HuH-7.5 (cell line): ENCODE data around the gene PRRT1B.
"Not testable (repeated sequence)": the region's sequence is repeated elsewhere in the genome, so short reads cannot be mapped to it uniquely, and the experiment has no call there.

Source experiments
- DNase-seq: peaks from one replicate; pipeline ENCODE4 v3.0.0; 2011; ENCODE audit warnings: low spot score

PRRT1B gene

GRCh38 chr9:131545003-131545785 is at the start of gene PRRT1B:
TSS of gene PRRT1B (plus strand) at chr9:131545523. CDS start at chr9:131545616, 93 bp downstream.
- peak; percentile 96 for DNase-seq

- no peak for DNase-seq
Measured at GRCh38 chr9:131495785-131496184, 49.5 kb upstream of the PRRT1B start.

DNA sequence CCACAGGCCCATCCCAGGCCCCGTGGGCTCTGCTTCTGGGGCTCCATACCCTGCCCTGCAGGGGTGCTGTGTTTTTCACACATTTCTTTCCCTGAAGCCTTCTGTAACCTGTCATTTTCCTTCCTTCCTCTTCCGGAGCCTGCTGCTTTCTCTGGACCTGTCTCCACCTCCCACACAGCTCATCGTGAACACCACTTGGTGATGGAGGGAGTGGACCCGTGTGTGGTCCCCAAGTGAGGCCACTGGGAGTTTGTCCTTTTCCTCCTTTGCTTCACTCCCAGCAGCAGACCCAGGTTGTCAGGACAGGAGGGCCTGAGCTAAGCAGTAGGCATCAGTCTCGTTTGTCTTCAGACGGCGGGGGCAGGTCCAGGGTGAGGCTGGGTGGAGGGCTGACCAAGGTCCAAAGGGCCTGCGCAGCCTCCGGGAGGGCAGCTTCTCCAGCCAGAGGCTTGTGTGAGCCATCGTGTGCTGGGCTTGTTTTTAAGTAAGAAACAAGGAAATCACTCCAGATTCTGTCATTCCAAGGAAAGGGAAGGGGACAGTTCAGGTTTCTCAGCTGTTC is 48.4 kb upstream of the PRRT1B start:
- no peak for DNase-seq

DNA sequence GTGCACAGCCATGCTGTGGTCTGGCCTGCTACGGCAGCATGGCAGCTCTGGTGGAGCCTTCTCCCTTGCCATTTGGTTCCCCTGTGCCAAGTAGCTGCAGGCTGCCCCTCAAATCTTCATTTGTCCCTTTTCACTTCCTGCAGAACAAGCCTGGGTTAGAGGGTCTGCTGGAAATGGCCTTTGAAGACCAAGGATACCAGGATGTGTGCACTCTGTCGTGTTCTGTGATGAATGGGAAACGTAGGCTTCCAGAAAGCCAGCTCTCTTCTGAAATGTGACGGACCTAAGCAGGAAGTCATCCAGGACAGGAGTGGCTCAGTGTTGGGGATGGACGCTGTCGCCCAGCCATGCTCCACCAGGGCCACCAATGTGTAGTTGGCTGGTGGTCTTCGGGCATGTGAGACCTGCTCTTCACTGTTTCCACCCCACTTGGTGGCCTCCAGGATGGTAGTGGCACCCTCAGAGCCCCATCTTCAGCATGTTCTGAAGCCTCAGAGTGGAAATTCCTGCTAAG is 46.0 kb upstream of the PRRT1B start:
- DNase-seq = no peak

DNA sequence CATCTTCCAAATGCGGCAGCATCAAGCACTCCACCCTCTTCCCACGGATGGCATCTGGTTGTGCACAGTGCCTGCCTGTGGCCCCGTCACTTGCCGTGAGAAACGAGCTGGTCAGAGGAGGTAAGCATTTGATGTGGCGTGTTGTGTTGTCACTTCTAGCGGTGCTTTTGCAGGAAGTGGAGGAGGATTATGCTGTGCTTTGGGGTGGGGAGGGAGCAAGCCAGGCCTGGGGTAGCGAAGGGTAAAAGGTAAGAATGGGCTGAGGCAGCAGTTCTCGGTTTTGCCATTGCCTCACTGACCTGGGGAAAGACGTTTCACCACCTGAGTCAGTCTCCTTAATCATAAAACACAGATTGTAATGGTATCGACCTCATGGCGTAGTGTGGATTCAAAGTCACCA is 44.9 kb upstream of the PRRT1B start:
- no peak for DNase-seq

DNA sequence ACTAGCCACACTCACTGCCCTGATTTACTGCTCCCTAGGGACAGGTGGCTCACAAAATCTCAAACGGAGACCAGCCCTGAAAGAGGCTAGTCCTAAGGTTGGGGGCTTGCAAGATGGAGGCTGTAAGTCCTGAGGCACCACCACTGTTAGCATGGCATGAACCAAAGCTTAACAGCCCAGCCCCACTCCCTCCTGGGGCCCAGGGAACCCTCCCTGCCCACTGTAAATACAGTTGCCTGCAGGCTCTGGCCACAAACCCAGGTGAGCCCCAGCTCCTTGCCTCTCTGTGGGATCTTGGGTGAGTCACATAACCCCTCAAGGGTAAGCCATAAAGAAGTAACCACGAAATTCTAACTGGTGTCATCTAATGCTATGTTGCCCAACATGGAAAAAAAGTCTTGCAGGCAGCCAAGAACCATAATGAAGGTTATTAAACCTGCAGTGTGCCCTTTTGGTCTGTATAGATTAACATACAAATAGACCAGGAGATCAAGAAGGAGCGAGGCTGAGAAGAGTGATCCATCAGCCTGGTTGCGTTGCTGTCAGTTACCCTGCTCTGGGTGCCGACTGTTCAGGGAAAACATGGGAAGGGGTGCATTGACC is 44.3 kb upstream of the PRRT1B start:
- no peak for DNase-seq

DNA sequence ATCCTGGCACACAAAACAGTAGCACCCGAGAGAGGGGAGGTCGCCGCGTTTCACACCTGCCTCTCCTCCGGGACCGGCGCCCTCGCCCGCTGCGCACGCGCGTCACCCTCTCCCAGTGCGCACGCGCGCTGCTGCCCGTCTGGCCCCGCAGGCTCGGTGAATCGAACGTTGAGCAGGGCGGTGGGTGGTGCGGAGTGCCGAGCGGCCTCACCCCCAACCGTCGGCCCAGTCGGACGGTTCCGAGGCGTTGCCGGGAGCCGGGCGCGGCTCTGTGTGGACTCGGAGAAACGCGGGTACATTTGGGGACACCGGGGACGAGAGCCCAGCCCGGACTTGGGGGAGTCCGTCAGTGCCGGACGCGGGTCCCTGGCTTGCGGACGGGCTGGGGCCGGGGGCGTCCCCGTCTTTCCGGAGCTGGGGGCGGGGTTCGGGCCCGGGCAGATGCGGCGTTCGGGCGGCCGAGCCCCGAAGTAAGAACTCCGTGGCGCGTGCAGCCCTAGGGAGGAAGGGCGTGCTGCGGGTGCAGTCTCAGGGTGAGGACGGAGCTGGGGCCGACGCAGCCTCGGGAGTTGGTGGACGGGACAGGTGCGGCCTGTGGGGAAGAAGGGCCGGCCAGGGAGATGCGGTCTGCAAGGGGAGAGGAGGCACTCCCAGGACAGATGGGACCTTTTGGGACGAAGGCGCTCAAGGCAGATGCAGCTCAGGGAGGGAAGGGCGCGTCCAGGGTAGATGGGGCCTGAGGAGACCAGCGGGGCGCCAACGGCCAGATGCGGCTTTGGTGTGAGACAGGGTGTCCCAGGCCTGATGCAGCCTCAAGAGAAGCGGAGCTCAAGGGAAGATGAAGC is 42.3 kb upstream of the PRRT1B start, which contains the start of gene POMT1:
TSS of gene POMT1 (plus strand) at position 138 of the 845 bp plus-strand sequence. CDS start 1,301 bp downstream, outside the sequence.
- DNase-seq = peak; percentile 98

DNA sequence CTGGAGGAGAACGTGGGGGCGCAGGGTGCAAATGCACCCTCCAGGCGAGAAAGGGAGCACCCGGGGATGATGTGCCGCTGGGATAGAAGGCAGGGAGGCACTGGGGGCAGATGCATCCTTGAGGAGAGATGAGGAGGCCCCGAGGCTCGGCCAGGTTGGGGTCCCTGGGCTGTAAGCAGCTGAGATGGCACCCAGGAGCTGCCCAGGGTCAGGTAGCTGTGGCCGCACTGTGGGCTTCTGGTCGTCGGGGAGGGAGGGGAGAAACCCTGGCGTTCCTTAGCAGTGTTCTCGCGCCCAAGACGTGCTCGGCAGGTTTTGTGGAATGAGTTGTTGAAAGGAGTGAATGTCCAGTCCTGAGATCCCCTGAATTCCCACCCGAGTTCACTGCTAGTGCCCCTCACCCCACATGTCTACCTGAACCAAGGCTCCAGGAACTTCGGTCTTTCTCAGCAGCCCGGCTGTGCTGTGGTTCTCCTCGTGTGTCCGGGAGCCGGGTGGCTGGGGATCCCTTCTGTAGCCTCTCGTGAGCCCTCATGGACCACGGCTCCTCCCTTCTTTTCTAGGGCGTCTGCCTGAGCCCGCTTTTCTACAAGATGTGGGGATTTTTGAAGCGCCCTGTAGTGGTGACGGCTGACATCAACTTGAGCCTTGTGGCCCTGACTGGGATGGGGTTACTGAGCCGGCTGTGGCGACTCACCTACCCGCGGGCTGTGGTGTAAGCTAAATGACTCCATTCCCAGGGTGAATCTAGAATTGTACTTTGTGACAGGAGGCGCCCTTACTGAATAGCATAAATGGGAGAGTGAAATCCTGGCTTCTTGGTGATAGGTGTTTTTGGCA is 41.5 kb upstream of the PRRT1B start:
- peak; percentile 85 for DNase-seq

- no peak for DNase-seq
Measured at GRCh38 chr9:131505012-131505411, 40.3 kb upstream of the PRRT1B start.

- no peak for DNase-seq
Measured at GRCh38 chr9:131511416-131511815, 33.9 kb upstream of the PRRT1B start.

- no peak for DNase-seq
Measured at GRCh38 chr9:131511880-131512279, 33.4 kb upstream of the PRRT1B start.

GRCh38 chr9:131513177-131513576 is 32.1 kb upstream of the PRRT1B start:
- no peak for DNase-seq

DNA sequence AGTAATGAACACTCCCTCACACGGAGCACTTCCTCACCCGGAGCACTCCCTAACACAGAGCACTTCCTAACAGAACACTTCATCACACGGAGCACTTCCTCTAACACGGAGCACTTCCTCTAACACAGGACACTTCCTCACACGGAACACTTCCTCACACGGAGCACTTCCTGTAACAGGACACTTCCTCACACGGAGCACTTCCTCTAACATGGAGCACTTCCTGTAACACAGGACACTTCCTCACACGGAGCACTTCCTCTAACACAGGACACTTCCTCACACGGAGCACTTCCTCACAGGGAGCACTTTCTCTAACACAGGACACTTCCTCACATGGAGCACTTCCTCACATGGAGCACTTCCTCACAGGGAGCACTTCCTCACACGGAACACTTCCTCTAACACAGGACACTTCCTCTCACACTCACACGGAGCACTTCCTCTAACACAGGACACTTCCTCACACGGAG is 29.7 kb upstream of the PRRT1B start:
- not testable (repeated sequence) for DNase-seq

DNA sequence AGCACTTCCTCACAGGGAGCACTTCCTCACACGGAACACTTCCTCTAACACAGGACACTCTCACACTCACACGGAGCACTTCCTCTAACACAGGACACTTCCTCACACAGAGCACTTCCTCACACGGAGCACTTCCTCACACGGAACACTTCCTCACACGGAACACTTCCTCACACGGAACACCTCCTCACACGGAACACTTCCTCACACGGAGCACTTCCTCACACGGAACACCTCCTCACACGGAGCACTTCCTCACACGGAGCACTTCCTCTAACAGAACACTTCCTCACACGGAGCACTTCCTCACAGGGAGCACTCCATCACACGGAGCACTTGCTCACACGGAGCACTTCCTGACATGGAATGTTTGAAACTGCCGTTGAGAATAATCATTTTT is 29.2 kb upstream of the PRRT1B start:
- DNase-seq = no peak

DNA sequence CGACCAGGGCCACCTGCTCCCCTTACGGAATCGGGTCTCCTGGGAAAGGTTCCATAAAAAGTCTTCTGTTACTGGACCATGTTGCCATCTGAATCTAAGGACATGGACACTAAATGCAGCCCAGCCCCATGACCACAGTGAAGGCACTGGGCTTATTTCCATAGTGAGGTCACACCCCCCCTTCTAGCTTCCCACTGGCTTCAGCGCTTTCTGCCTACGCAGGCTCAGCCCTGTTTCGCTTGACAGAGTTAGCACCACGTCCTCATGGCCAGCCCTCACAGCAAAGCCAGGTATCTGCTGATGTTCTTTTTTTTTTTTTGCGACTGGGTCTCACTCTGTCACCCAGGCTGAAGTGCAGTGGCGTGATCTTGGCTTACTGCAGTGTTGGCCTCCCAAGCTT is 28.4 kb upstream of the PRRT1B start:
- no peak for DNase-seq

DNA sequence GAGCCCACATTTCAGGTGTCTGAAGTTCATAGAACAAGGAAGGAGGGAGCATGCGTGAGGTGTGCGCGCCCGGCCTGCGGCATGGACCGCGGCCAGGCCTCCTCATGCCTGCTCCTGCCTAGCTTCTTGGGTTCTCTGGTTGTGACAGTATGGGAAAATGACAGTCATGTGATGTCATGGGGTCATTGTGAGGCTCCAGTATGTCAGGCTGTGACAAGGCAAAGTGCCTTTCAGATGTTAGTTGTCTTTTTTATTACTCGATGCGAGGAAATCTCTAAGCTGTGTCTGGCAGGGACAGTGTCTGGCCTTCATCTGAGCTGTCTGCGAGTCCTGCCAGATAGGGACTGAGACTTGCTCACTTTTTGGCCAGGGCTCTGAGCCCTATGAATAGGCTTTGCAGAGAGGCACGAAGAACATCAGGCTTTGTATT is 27.5 kb upstream of the PRRT1B start:
- DNase-seq = no peak

GRCh38 chr9:131518553-131518952 is 26.8 kb upstream of the PRRT1B start:
- no peak for DNase-seq

- DNase-seq = no peak
Measured at GRCh38 chr9:131520503-131520902, 24.8 kb upstream of the PRRT1B start.

GRCh38 chr9:131521203-131521602 is 24.1 kb upstream of the PRRT1B start:
- DNase-seq = no peak

DNA sequence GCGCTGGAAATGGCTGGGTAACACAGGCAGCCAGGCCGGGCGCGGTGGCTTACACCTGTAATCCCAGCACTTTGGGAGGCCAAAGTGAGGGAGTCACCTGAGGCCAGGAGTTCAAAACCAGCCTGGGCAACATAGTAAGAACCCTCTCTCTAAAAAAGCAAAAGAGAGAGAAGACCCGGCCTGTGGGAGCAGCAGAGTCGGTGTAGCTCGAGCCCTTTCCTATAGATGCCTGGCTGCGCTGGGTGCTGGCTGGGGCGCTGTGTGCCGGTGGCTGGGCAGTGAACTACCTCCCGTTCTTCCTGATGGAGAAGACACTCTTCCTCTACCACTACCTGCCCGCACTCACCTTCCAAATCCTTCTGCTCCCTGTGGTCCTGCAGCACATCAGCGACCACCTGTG is 23.5 kb upstream of the PRRT1B start:
- DNase-seq = no peak
